HCT116 (cell line): Measurements from ENCODE around the gene OTP.

Source experiments
- CTCF ChIP-seq, 3 experiments: fragments of 200-600 bp in 1 of 3; sonication (generic) in 1 of 3; IDR thresholded peaks in 2 of 3; conservative IDR thresholded peaks in 1 of 3; 2 replicates each; pipeline ENCODE4 v1.5.1; 2012 to 2017; ENCODE audit warnings: low read depth in 2 of 3, low read length in 2 of 3, antibody characterized with exemption in 1 of 3, borderline replicate concordance in 1 of 3, control low read depth in 1 of 3, mild to moderate bottlenecking in 1 of 3, mixed read lengths in 1 of 3, mixed run types in 1 of 3, moderate library complexity in 1 of 3; ENCODE audit not compliant: insufficient read depth in 1 of 3
- JUND ChIP-seq: IDR thresholded peaks from 2 replicates; pipeline ENCODE4 v1.6.1; 2012
- MAX ChIP-seq: IDR thresholded peaks from 2 replicates; pipeline ENCODE4 v1.6.1; 2012
- SP1 ChIP-seq: IDR thresholded peaks from 2 replicates; pipeline ENCODE4 v1.6.1; 2012; ENCODE audit warnings: low read depth
- SRF ChIP-seq: IDR thresholded peaks from 2 replicates; pipeline ENCODE4 v1.6.1; 2012; ENCODE audit warnings: low read depth
- YY1 ChIP-seq: IDR thresholded peaks from 2 replicates; pipeline ENCODE4 v1.6.1; 2011; ENCODE audit warnings: low read length, low read depth, moderate library complexity, mild to moderate bottlenecking; ENCODE audit not compliant: insufficient replicate concordance; ENCODE audit errors: extremely low read depth
- ZFX ChIP-seq: fragments of 450-650 bp; IDR thresholded peaks from 2 replicates; pipeline ENCODE4 v1.6.1; 2017
- ZNF274 ChIP-seq: fragments of 200-500 bp; sonication (Bioruptor generic); IDR thresholded peaks from 2 replicates; pipeline ENCODE4 v1.6.1; 2014; ENCODE audit warnings: mild to moderate bottlenecking, low read depth, low read length, inconsistent platforms

GRCh38 chr5:77645995-77646639 lies 7.6 kb upstream of the OTP start:
- no peak for TF ChIP-seq JUND
- no peak for TF ChIP-seq ZNF274
- no peak for TF ChIP-seq SP1
- no peak for TF ChIP-seq SRF
- TF ChIP-seq YY1, result no peak
- no peak for TF ChIP-seq ZFX
- no peak for TF ChIP-seq MAX
- no peak for TF ChIP-seq CTCF (IDR thresholded peaks at IDR 0.05 in 2 of 3, conservative IDR thresholded peaks at IDR 0.05 in 1 of 3; ENCODE audit: borderline replicate concordance in 1 of 3, insufficient read depth in 1 of 3, low read depth in 2 of 3, low read length in 2 of 3)
